Stimulated activated CD4-positive, alpha-beta T cell treated with anti-CD3 and anti-CD28 coated beads, TNF-alpha, amount 100 ng/mL, for 48 hours (primary cell): ENCODE measurements around the gene RAD9B.
"Not testable (repeated sequence)": the region's sequence is repeated elsewhere in the genome, so short reads cannot be mapped to it uniquely, and the experiment has no call there.

ENCODE experiments used
- DNase-seq, 3 donors: peaks; one replicate each; pipeline ENCODE4 v3.0.0-alpha.2; 2020; ENCODE audit warnings: low read depth in 3 of 3

Gene RAD9B

GRCh38 chr12:110528277-110528839 lies 26.2 kb downstream of the RAD9B start:
- no peak for DNase-seq

- DNase-seq: no peak
Observed at GRCh38 chr12:110530511-110530910, 28.4 kb downstream of the RAD9B start.

- no peak for DNase-seq
Observed at GRCh38 chr12:110531741-110532333, 29.7 kb downstream of the RAD9B start.

- DNase-seq: no peak
Observed at GRCh38 chr12:110532644-110533043, 30.5 kb downstream of the RAD9B start.

- no peak for DNase-seq
Observed at GRCh38 chr12:110533607-110534006, 31.5 kb downstream of the RAD9B start.

- no peak for DNase-seq
Observed at GRCh38 chr12:110534811-110535210, 32.7 kb downstream of the RAD9B start.

GRCh38 chr12:110536834-110537604 lies 34.9 kb downstream of the RAD9B start:
- DNase-seq: no peak

GRCh38 chr12:110537605-110538409 lies 35.7 kb downstream of the RAD9B start:
- DNase-seq: no peak

- DNase-seq: no peak
Observed at GRCh38 chr12:110538869-110539622, 36.9 kb downstream of the RAD9B start.

GRCh38 chr12:110540048-110540447 lies 37.9 kb downstream of the RAD9B start:
- DNase-seq: no peak

GRCh38 chr12:110543252-110543959 lies 41.3 kb downstream of the RAD9B start:
- no peak for DNase-seq

- DNase-seq: no peak
Observed at GRCh38 chr12:110543965-110544364, 41.8 kb downstream of the RAD9B start.

GRCh38 chr12:110545259-110545658 lies 43.1 kb downstream of the RAD9B start:
- not testable (repeated sequence) for DNase-seq

GRCh38 chr12:110545812-110546211 lies 43.7 kb downstream of the RAD9B start:
- DNase-seq: no peak

- DNase-seq: no peak
Observed at GRCh38 chr12:110546339-110546738, 44.2 kb downstream of the RAD9B start.

- DNase-seq: no peak
Observed at GRCh38 chr12:110547090-110547489, 45.0 kb downstream of the RAD9B start.

- DNase-seq: no peak
Observed at GRCh38 chr12:110548678-110549077, 46.5 kb downstream of the RAD9B start.

- DNase-seq: no peak
Observed at GRCh38 chr12:110549716-110550115, 47.6 kb downstream of the RAD9B start.

GRCh38 chr12:110550981-110551380 lies 48.9 kb downstream of the RAD9B start:
- no peak for DNase-seq
